Measurements from ENCODE around the gene PYY. TPM values are rescaled to one million over a fixed set of nuclear protein-coding genes. Genes with fewer than 3 reads are reported as not detected.

The PYY gene
- total and polyA plus RNA-seq, 10 of the 15 experiments (the other 5 are each of a cell fraction or from before 2014, with no cell fraction given) = 0.07 to 0.18 TPM; not detected in 8

DNA sequence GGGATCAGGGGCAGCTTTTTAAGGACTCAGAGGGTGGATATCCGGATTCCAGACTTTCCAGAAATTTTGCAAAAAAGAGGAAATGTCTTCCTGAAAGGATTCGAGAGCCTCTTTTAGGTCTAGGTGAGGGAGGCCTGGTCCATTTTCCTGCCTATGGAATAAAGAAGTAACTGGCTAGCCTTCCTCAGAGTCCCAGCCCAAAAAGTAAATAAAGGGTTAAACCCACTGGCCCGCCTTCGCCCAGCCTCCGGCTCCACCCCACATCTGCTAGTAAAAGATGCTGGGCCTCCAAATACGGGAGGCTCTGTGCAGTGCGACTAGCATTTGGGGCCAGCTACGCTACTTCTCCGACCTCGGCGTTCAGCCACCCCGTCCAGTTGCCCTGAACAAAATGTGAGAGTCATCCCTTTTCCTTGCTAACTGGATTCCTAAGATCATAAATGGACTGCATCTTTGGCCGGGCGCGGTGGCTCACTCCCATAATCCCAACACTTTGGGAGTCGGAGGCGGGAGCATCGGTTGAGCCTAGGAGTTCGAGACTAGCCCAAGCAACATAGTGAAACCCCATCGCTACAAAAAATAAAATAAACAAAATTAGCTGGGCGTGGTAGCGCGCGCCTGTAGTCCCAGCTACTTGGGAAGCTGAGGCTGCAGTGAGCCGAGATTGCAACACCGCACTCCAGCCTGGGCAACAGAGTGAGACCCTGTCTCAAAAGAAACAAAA lies 45.6 kb downstream of the PYY start (continued):
- TF ChIP-seq POLR2AphosphoS5 (IDR thresholded peaks at IDR 0.05; ENCODE audit: low read length) (no peak), MEF2B (IDR thresholded peaks at IDR 0.05; ENCODE audit: partially characterized antibody, poor library complexity, severe bottlenecking) (no peak), TCF3 (IDR thresholded peaks at IDR 0.05; ENCODE audit: borderline replicate concordance, insufficient read depth, low read depth, low read length) (no peak), SMC3 (IDR thresholded peaks at IDR 0.05; ENCODE audit: borderline replicate concordance, low read length) (no peak), SRF (IDR thresholded peaks at IDR 0.05; ENCODE audit: low read depth in 2 of 2, low read length in 2 of 2) (no peak), FOS (IDR thresholded peaks at IDR 0.05; ENCODE audit: borderline replicate concordance, extremely low read depth, insufficient read length) (no peak), ZNF207 (IDR thresholded peaks at IDR 0.05; ENCODE audit: borderline replicate concordance) (no peak), MTA2 (IDR thresholded peaks at IDR 0.05; ENCODE audit: low read depth) (no peak), TCF7 (IDR thresholded peaks at IDR 0.05; ENCODE audit: borderline replicate concordance) (no peak), HCFC1 (IDR thresholded peaks at IDR 0.05; ENCODE audit: low read length) (no peak)
- TF ChIP-seq, protein P1, sequence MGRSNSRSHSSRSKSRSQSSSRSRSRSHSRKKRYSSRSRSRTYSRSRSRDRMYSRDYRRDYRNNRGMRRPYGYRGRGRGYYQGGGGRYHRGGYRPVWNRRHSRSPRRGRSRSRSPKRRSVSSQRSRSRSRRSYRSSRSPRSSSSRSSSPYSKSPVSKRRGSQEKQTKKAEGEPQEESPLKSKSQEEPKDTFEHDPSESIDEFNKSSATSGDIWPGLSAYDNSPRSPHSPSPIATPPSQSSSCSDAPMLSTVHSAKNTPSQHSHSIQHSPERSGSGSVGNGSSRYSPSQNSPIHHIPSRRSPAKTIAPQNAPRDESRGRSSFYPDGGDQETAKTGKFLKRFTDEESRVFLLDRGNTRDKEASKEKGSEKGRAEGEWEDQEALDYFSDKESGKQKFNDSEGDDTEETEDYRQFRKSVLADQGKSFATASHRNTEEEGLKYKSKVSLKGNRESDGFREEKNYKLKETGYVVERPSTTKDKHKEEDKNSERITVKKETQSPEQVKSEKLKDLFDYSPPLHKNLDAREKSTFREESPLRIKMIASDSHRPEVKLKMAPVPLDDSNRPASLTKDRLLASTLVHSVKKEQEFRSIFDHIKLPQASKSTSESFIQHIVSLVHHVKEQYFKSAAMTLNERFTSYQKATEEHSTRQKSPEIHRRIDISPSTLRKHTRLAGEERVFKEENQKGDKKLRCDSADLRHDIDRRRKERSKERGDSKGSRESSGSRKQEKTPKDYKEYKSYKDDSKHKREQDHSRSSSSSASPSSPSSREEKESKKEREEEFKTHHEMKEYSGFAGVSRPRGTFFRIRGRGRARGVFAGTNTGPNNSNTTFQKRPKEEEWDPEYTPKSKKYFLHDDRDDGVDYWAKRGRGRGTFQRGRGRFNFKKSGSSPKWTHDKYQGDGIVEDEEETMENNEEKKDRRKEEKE (IDR thresholded peaks at IDR 0.05) = no peak
- TF ChIP-seq, protein P2, sequence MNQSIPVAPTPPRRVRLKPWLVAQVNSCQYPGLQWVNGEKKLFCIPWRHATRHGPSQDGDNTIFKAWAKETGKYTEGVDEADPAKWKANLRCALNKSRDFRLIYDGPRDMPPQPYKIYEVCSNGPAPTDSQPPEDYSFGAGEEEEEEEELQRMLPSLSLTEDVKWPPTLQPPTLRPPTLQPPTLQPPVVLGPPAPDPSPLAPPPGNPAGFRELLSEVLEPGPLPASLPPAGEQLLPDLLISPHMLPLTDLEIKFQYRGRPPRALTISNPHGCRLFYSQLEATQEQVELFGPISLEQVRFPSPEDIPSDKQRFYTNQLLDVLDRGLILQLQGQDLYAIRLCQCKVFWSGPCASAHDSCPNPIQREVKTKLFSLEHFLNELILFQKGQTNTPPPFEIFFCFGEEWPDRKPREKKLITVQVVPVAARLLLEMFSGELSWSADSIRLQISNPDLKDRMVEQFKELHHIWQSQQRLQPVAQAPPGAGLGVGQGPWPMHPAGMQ (IDR thresholded peaks at IDR 0.05; ENCODE audit: borderline replicate concordance) = no peak

Data from GM12878 (cell line).